Colon (tissue), 2 donors: ENCODE results near the gene LSM7.

Experiments used
- FAIRE-seq: peaks from 2 replicates; lab custom pipeline; 2012; peaks lifted over from hg19 to GRCh38; lab: Jason Lieb, UNC
- donor health status: control.
- donor health status: control.

LSM7 gene

DNA sequence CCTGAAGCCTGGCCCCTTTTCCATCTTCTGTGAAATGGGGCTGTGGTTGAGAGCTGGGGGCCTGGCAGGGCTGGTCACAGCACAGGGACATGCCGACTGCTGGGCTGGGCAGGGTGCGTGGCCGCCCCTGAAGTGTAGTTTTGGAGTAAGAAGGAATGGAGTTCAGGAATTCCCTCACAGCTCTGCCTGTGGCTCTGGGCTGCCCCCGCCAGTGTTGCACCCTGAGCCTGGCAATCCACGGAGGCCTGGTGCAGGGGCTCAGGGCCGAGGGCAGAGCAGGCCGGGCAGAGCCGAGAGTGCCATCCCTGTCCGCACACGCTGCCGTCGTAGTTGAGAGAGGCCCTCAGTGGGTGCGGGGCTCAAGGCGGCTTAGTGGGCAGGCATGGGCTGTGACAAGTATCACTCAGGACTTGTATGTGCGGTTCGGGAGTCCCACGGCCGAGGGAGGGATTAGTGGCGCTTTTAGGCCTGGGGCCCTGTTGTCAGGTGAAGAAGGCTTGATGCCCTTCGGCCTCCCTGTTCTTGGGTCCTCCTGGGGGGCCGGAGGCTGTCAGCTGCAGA lies 9.7 kb upstream of the LSM7 start:
- no peak for FAIRE-seq

- FAIRE-seq = no peak
These were observed 8.9 kb upstream of the LSM7 start for GRCh38 chr19:2337329-2337707.

GRCh38 chr19:2336528-2337328 lies 8.3 kb upstream of the LSM7 start:
- FAIRE-seq = no peak

DNA sequence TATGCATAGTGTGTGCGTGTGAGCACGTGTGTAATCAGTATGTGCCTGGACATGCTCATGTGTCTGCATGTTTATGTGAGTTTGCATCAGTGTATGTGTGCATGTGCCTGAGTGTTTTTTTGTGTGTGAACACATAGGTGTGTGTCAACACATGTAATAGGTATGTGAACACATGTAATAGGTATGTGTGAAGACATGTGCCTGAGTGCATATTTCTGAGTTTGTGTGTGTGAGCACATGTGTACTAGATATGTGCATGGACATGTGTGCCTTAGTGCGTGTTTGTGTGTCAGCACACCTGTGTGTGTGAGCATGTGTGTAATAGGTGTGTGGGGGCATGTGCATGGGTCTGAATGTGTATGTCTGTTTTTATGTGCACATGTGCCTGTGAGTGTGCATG lies 7.5 kb upstream of the LSM7 start:
- FAIRE-seq = no peak

- FAIRE-seq = no peak
These were observed 6.8 kb upstream of the LSM7 start for GRCh38 chr19:2334986-2335846.

DNA sequence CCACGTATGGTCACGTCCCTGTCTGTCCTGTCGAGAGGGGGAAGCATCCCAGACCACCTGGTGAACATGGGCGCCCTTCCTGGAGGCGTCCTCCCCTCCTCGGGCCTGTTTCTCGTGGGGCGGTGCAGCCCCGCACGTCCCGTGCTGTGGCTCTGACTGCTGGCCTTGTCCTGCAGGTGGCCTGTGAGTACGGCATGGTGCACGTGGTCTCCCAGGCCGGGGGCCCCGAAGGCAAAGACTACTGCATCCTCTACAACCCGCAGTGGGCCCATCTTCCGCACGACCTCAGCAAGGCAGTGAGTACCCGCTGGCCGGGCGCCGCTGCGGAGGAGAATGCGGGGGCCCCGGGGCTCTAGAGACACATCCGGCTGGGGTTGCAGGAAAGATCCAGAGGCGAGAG lies 6.0 kb upstream of the LSM7 start:
- no peak for FAIRE-seq

GRCh38 chr19:2333807-2334211 lies 5.4 kb upstream of the LSM7 start:
- FAIRE-seq = no peak

DNA sequence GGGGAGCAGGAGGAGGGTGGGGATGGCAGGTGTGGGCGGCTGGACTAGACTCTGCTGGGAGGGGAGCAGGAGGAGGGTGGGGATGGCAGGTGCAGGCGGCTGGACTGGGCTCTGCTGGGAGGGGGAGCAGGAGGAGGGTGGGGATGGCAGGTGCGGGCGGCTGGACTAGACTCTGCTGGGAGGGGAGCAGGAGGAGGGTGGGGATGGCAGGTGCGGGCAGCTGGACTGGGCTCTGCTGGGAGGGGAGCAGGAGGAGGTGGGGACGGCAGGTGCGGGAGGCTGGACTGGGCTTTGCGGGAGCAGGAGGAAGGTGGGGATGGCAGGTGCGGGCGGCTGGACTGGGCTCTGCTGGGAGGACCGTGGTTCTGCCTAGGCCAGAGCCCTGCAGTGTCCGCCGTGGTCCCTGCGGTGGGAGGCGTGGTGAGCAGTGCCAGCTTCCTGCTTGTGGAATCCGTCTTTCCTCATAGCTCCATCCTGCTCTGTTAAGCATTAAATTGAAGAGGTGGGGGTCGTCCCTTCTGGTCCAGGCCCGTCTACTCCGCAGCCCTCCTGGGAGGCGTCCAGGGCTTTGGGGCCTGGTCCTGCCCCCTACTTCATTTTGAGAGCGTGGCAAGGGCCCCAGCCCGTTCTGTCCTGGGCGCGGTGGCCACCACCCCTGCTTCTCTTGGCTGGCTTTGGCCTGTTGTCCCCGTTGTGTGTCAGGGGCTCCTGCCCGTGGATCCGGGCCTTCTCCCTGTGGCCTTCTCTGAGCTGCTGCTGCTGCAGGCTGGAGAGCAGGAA lies 4.8 kb upstream of the LSM7 start:
- no peak for FAIRE-seq

GRCh38 chr19:2332341-2333026 lies 4.1 kb upstream of the LSM7 start:
- no peak for FAIRE-seq

- FAIRE-seq = no peak
These were observed 3.3 kb upstream of the LSM7 start for GRCh38 chr19:2331601-2332246.

- no peak for FAIRE-seq
These were observed 2.4 kb upstream of the LSM7 start for GRCh38 chr19:2330632-2331284.

- FAIRE-seq = no peak
These were observed 1.9 kb upstream of the LSM7 start for GRCh38 chr19:2330255-2330631.

DNA sequence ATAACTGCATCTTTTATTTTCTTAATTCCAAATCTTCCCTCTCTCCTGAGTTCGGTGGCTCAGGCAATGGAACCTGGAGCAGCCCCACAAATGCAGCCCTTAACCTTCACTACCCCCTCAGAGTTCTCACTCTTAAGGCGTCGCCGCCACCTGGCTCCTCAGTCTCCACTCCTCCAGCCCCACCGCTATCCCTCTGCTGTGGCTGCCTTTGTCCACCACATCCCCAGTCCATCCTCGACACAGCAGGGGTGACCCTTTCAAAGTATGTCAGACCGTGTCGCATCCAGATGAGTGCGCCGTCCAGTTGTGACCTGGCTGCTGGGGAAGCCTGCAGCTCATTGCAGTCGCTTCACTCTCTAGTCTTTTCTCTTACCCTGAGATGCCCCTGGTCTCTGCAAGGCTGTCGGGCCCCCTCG lies 1.1 kb upstream of the LSM7 start:
- FAIRE-seq = no peak

GRCh38 chr19:2329149-2329478 lies 728 bp upstream of the LSM7 start:
- no peak for FAIRE-seq

- no peak for FAIRE-seq
These were observed 499 bp downstream of the LSM7 start for GRCh38 chr19:2327773-2328400.

DNA sequence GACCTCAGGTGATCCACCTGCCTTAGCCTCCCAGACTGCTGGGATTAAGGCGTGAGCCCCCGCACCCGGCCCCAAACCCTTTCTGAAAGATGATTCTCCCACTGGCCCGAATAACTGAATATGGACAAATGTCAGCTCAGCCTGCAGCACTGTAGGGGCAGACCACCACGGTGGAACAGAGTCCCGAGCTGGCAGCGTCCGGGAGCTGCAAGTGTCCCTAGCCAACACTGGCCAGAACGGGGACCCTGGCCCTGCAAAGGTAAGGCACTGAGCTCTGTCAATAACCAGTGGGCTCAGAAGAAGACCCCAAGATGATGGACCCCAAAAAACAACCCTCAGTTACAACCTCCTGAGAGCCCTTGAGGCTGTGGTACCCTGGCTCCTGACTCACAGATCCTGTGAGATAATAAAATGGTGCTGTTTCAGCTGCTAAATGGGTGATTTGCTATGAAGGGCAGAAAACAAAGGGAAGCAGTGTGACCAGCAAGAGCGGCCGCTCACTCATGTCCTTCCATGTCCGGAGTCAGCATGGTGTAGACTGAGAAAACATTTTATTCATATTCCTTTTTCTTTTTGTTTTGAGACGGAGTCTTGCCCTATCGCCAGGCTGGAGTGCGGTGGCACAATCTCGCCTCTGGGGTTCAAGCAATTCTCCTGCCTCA lies 1.6 kb downstream of the LSM7 start:
- no peak for FAIRE-seq

- FAIRE-seq = no peak
These were observed 2.9 kb downstream of the LSM7 start for GRCh38 chr19:2325281-2326046.

GRCh38 chr19:2324220-2324948 lies 4.0 kb downstream of the LSM7 start:
- FAIRE-seq = no peak
